GM18507 (cell line): ENCODE results near the gene AAMP.
"Not testable (repeated sequence)": the region's sequence is repeated elsewhere in the genome, so short reads cannot be mapped to it uniquely, and the experiment has no call there.

Experiments used
- DNase-seq: peaks from one replicate; pipeline ENCODE4 v3.0.0; 2011; ENCODE audit warnings: low read depth; ENCODE audit not compliant: insufficient read length; ENCODE audit errors: extremely low spot score
- FAIRE-seq: peaks from 2 replicates; lab custom pipeline; 2011; peaks lifted over from hg19 to GRCh38; lab: Jason Lieb, UNC

The AAMP gene

DNA sequence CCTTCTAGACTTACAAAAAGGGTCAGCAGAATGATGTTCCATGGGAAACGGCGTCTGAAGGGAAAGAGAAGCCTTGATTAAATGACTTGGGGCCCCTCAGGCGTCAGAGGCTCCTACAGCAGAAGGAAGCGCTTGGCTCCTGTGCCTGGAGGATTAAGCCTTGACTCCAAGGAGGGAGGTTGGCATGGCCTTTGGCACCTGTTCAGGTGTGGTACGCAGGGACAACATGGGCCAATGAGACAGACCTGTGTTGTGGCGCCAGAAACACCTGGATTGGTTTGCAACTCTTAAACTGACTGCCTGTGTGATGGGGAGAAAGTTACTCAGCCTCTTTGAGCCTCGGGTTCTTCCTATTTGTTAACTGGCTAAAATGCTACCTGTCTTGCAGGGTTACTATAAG lies 8.0 kb upstream of the AAMP start:
- DNase-seq, result no peak
- no peak for FAIRE-seq

DNA sequence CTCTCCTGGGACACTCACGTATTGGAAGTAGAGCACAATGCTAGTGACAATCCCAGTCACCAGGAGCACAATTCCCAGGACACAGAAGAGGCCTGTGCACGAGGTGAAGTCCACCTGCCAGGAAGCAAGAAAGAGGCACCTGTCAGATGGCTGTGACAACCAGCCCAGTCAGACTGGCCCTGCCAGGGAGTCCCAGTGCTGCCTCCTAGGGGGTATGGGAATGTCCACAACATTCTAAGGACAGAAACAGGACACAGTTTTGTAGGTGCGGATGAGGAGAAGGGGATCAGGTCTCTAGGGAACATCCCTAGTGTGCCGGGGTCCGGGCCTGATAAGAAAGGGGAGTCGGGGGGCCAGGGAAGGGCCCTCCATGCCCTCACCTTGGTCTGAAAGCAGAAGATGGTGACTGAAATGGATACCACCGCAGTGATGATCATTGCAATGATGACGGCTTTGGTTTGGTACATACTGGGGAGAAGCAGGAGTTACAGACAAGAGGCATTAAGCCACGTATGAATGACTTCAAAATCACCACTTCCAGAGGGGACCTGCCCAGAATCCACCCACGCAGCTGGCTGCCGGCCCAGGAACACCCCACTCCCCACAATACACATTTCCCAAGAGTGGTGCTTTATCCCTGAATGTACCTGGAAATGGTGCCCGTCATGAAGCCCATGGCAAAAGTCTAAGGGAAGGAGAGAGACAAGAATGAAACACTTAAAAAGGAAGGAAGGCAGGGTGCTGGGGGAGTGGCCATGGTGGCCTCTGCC lies 7.2 kb upstream of the AAMP start:
- DNase-seq, result no peak
- no peak for FAIRE-seq

DNA sequence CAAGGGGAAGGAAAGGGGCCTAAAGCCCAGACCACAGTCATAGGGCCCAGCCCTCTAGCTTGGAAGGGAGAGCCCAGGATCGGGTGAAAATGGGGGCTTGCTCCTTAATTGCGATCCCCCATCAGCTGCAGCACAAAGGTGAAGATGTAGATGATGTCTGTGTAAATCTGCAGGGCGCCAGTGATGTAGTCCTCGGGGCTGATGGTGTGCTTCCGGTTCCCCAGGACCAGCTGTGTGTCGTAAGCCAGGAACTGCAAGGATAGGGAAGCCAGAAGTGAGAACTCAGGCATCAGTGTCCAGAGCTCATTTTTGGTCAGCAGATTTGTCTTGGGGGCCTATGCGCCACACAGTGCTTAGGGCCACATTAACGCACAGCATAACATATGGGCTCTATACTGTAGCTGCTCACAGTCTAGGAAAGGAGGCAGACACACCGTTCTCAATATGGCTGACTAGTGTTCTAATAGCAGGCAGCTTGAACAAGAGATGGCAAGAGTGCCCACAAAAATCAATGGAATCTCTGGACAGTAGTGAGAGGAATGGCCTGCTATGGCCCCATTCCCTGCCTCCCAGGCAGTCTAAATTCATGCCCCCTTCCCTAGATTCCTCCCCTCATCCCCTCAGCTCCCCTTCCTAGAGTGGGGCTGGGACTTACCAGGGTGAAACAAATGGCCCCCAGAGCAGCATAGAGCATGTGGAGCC lies 5.6 kb upstream of the AAMP start:
- DNase-seq, result no peak
- no peak for FAIRE-seq

DNA sequence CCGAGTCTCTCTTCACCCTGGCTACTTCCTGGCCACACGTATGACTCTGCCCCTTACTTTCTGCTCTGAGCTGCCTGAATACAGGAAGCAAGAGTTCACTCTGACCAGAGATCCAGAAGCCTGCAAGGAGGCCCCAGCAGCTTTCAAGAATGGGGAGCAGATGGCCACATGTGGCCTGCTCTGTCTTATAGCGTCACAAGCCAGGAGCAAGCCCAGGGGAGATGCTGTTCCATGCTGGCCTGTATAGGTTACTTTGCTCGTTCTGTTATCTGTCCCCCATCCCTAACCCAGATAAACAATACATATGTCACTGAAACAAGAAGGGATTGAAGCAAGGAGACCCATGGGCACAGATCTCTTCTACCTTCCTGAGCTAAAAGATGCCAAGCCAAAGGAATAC lies 4.6 kb upstream of the AAMP start:
- FAIRE-seq (no peak), DNase-seq (no peak)

DNA sequence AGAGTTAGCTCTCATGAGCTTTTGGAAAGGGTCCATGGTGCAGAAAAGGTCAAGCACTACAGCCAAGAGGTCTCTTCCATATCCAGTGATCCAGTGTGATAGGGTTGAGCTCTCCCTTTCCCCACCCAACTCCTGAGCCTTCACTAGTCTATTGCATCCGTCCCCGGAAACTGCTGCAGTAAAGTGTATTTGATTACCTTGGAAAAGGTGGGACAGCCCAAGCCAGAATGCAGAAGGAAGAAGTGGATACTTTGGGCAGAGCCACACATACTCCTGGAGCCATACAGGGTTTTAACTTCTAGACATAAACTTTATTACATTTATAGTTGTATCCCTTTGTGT lies 3.9 kb upstream of the AAMP start:
- DNase-seq, result no peak
- no peak for FAIRE-seq

DNA sequence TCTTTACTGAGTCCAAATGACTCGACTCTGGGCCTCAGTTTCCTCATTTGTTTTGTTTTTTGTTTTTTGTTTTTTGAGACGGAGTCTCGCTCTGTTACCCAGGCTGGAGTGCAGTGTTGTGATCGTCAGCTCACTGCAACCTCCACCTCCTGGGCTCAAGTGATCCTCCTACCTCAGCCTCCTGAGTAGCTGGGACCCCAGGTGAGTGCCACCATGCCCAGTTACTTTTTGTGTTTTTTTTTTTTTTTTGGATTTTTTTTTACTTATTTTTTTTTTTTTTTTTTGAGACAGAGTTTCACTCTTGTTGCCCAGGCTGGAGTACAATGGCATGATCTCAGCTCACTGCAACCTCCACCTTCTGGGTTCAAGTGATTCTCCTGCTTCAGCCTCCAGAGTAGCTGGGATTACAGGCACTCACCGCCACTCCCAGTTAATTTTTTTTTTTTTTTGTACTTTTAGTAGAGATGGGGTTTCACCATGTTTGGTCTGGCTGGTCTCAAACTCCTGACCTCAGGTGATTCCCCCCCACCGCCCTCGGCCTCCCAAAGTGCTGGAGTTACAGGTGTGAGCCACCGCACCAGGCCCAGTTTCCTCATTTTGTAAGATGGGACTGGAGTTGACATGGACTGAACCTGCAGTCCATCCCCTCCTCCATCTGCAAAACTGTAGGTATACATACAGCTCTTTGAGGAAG lies 3.4 kb upstream of the AAMP start:
- not testable (repeated sequence) for DNase-seq, FAIRE-seq

DNA sequence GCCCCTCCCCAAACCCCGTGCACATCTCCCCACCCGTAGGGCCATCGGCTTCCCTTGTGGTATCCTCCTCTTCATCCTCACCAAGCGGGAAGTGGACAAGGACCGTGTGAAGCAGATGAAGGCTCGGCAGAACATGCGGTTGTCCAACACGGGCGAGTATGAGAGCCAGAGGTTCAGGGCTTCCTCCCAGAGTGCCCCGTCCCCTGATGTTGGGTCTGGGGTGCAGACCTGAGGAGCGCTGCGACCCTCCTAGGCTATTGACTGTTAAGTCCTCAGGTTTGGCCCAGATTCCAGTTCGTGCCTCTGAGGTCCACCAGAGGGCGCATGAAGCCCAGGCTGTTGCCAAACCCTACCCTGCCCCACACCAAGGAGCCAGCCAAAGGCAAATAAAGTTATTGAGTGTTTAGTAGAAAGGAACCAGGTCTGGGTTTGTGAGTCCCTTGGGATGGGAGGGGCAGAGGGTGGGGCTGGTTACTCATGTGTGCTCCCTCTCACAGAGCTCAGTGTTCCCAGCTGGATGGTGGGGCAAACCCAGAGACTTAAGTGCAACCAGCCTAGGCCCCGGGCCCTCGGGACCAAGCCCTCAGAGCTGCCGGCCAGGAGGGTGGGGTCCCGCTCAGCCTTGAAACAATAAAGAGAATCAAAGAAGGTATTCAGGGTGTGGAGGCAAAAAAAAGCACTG lies 2.7 kb upstream of the AAMP start:
- FAIRE-seq (peak; percentile 86), DNase-seq (no peak)

DNA sequence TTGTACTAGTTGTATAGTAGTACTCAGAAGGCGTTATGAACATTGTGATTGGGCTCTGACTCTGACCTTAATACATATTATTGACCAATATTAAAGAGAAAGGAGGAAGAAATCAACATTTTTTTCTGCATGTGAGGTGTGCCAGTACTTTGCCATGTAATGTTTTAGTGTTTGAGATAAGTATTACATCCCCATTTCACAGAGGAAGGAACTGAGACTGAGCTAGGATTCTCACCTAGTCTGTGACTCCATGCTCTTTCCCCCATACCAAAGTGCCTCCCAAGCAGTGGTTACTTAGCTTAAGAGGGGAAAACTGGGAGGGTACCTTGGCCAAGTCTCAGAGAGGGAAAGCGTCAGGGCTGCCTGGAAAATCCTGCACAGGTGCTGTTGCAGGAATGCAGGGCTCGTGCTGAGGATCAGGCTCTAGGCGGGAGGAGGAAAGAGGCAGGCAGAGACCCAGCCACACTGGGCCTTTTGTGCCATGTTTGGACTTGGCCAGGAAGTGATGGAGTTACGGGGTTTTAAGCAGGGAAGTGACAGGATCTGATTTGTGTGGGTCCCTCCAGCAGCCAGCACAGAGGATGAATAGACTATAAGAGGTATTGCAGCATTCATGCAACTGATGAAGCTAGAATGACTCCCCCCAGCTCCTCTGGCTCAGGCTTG lies 2.1 kb upstream of the AAMP start:
- DNase-seq, result no peak
- no peak for FAIRE-seq

DNA sequence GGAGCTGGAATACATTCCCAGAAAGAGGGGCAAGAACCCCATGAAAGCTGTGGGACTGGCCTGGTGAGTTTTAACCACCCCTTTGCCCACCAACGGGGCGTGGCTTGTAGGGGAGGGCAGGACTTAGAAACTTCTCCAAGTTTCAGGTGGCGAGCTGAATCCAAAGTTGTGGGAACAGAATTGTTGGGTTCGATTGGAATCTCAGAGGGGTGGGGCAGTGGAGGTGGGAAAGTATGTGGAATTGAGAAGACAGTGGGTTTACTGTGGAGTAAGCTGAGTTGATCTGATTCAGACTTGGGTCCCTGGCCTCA lies 1.5 kb upstream of the AAMP start:
- FAIRE-seq, result no peak
- no peak for DNase-seq

DNA sequence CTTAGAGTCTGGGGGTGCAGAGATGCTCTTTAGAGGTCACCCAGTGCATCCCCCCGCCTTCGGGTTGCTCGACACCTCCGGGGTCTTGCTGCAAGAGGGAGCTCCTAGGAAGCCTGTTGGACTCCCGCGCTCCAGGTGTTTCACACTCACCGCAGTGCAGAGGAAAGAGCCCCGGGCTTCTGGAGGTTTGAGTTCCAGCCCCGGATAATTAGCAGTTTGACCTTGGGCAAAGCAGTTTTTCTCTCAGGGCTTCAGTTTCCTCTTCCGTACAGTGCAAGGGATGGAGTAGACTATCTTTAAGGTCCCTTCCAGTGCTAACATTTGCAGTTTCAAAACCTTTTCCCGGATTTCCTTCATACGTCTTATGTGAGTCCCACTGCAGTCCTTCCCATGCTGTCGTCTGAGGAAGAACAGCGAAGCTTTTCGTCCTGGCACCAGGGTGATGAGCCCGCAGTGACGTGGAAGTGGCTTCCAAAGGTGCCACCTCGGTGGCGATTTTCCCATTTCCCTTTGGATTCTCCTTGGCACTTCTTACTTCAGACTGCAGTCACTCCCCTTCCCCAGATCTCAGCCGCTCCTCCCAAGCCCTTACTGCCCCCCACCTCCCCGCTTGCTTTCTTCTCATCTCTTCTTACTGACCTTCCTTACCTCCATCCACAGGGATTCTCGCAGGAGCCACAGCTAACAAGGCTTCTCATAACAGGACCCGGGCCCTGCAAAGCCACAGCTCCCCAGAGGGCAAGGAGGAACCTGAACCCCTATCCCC lies 967 bp upstream of the AAMP start:
- no peak for FAIRE-seq
- no peak for DNase-seq

DNA sequence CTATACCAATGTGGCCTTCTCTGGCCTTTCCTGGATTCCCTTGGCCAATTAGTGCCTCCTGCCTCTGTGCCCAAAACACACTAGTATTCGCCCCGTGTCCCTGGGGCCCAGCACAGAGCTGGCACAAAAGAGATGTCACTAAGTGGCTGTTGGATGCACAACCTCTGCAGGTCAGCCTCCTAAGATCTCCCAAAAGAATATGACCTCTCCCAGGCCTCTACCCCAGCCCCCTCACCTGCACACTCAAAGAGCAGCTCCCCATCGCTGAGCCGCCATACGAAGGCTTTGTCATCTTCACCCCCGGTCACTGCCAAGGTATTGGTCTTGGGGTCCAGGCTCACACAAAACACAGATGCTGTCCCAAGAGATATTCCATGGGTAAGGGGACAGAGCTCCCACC lies 2.7 kb downstream of the AAMP start:
- FAIRE-seq (no peak), DNase-seq (no peak)

DNA sequence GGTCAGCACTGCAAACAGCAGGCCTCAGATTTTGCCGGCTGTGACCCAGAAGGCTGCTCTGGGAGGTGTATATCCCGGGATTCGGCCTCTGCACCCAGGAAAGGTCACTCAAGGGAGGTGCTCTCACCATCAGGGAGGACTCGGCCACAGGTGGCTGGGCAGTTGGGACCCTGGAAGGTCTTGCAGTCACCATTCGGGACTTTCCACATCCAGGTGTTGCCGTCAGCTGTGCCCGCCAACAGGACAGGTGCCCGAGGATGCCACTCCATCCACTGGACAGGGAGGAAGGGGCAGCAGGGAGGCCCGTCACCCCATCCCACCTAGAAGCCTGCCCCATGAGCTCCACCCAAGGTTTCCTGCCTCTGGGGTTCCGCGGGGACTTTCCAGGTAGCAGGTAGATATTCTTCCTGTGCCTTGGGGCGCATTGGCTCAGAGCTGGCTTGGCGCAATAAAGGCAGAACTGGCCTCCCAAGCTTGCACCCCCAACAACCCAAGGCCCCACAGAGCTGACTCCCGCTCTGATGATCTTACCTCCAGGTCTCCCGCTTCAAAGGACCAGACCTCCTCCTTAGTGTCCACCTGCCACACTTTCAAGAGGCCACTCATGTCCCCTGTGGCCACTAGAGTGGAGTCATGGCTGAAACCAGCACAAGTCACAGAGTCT lies 3.5 kb downstream of the AAMP start:
- no peak for DNase-seq
- no peak for FAIRE-seq

DNA sequence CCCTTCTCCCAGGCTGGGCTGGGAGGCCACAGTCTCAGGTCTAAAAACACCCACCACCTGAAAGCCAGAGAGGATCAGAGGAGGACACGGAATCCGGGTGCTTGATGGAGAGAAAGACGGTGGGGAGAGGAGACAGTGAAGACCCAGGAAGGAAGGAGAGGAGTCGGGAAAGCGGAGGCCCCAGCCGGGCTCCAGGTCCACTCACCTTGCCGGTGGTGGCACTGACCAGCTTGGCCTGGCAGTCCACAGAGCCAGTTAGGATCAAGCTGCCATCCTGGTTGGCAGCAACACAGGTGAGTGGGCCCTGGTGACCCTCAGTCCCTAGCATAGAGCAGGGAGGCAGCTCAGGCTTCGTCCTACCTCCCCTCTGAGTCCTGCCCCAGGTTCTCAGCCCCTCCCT lies 4.3 kb downstream of the AAMP start:
- DNase-seq (no peak), FAIRE-seq (no peak)

DNA sequence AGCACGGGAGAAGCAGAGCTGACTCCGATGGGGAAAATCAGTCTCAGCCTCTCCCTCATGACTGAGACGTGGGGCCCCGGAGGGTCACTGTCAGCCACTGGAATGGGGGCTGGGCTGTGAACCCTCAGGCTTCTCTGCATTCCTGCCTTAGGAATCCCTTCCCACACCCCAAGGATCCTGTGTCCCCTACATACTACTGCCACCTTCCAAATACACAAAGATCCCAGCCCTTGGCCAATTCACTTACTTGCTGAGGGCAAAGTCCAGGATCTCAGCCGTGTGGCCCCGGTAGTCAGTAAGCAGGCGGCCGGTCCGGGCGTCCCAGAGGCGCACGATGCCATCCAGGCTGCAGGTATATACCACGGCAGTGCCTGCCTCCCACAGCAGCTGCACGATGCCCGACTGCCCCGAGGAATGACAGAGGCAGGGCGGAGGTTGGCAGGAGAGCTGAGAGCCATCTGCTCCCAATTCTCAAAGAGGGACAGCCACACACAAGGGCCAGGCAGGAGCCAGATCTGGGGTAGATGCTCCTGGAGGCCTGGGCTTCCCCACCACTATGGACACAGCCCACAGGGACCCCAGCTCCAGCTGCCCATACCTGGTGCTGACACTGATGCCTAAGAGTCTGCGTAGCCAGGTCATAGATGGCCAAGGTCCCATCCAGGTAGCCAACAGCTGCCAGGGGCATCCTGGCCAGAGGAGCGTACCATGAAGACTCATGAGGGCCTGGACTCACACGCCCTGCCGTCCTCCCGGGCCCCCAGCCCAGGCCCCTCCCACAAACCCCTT lies 5.0 kb downstream of the AAMP start:
- no peak for DNase-seq
- no peak for FAIRE-seq

DNA sequence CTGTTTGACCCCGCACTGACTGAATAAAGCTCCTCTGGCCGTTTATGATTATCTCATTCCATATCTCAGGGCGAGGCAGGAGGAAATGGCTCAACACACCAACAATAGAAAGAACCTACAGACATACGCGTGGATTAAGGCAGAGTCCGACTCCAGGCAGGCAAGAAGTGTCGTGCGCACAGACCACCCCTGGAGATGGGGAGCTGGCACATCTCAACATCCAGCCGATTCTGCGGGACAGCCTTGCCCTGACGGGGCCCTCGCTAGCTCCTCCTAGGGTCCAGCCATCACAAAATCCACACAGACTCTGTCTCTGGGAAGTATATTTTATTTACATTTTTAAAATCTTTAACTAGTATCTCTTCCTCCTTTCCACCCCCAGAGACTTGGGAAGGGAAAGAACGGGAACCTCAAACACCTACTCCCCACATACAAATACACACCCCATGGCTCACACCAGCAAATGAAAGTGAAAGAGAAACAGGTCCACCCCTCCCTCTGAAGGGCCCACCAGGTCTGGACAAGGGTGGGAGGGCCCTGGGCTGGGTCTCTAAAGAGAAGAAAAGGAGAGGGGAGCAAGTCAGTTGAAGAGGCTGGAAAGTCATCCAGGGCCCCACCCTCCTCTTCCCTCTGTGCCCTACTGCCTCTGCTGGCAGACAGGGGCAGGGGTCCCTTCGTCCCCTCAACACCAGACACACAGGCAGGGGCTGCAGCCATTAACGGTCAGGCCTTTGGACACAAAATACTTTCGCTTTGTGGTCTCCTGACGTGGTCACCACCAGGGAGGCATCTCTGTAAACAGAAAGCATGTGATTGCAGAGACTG lies 5.9 kb downstream of the AAMP start:
- no peak for DNase-seq
- FAIRE-seq, result no peak

DNA sequence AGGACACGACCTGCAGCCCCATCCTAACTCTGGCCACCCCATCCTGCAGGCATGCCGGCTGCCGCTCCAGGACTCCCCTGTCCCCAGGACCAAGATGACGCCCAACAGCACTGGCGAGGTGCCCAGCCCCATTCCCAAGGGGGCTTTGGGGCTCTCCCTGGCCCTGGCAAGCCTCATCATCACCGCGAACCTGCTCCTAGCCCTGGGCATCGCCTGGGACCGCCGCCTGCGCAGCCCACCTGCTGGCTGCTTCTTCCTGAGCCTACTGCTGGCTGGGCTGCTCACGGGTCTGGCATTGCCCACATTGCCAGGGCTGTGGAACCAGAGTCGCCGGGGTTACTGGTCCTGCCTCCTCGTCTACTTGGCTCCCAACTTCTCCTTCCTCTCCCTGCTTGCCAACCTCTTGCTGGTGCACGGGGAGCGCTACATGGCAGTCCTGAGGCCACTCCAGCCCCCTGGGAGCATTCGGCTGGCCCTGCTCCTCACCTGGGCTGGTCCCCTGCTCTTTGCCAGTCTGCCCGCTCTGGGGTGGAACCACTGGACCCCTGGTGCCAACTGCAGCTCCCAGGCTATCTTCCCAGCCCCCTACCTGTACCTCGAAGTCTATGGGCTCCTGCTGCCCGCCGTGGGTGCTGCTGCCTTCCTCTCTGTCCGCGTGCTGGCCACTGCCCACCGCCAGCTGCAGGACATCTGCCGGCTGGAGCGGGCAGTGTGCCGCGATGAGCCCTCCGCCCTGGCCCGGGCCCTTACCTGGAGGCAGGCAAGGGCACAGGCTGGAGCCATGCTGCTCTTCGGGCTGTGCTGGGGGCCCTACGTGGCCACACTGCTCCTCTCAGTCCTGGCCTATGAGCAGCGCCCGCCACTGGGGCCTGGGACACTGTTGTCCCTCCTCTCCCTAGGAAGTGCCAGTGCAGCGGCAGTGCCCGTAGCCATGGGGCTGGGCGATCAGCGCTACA lies 7.0 kb downstream of the AAMP start:
- no peak for FAIRE-seq

More for the DNA sequence above, 7.0 kb downstream of the AAMP start:
- DNase-seq, result no peak
